NCI-H2196 (cell line): ENCODE results near the gene C2orf72.

Source experiments
- DNase-seq: peaks from one replicate; lab custom pipeline; 2025; ENCODE audit not compliant: unreplicated experiment; lab: John Stamatoyannopoulos, UW

Gene C2orf72

DNA sequence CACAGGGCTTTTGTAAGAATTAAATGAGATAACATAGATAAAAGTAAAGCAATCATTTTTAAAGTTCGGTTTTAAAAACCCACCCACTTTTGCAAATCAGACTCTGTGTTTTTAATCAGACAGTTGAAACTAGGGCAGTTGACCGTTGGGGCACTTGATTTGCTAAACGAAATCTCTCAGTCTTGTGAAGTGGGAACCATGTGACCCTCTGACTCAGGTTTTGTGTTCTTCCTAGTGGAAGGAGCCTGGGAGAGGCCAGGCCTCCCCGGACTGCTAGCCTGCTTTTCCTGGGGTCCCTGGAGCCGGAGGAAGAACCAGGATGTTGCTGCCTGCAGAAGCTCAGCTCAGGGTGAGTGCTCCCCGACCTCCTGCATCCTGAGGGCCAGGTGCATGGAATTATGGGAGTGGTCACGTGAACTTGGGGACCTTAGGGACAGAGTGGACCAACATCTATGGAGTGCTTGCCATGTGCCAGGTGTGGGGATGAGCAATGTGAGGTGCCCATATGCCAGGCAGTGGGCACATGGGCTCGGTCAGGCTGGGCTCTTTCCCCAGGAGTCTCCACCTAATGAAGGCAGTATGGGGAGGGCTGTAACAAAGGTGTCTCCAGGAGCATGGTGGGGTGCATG lies 3.9 kb downstream of the C2orf72 start:
- no peak for DNase-seq

- DNase-seq = no peak
These were observed 6.5 kb downstream of the C2orf72 start for GRCh38 chr2:231043796-231044195.

DNA sequence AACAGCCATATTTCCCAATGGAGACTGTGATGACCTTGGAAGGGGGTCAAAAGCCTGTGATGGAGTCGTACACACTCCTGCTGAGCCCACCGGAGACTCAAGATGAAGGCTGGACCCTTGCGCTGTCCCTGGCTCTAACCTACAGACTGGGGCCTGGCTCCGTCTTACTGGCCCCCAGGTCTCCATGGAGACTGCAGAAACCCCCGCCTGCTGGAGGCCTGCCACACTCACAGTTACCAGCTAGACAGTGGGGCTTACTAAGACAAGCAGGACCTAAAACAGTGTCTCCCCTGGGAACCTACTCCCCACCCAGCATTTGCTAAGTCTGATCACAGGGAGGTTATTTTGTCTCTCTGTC lies 9.6 kb downstream of the C2orf72 start:
- DNase-seq = no peak

DNA sequence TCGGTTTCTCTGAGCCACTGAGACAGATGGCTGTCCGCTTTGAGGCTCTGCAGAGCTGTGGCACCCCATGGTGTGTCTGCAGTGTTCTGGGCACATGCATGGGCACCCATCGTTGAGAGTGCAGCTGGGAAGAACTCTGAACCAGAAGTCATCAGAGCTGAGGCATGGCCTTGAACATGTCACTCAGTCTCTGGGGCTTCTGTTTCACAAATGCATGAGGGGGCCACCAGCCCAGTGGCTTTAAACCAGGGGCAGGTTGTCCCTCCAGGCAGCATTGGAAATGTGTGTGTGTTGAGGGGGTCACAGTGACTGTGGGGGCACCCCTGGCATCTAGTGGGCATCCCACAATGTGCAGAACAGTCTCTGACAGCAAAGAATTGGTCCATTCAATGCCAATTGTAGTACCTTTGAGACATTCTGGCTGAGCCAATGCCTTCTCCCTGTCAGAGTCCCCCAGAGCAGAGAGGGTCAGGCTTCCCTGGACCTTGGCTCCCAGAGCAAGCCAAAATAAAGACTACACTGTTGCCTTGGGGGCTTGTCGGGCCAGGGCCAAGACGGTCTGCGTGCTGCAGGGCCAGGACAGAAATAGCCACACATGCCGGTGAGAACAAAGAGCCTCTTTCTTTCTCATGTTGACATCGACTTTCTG lies 10.1 kb downstream of the C2orf72 start:
- DNase-seq = no peak

DNA sequence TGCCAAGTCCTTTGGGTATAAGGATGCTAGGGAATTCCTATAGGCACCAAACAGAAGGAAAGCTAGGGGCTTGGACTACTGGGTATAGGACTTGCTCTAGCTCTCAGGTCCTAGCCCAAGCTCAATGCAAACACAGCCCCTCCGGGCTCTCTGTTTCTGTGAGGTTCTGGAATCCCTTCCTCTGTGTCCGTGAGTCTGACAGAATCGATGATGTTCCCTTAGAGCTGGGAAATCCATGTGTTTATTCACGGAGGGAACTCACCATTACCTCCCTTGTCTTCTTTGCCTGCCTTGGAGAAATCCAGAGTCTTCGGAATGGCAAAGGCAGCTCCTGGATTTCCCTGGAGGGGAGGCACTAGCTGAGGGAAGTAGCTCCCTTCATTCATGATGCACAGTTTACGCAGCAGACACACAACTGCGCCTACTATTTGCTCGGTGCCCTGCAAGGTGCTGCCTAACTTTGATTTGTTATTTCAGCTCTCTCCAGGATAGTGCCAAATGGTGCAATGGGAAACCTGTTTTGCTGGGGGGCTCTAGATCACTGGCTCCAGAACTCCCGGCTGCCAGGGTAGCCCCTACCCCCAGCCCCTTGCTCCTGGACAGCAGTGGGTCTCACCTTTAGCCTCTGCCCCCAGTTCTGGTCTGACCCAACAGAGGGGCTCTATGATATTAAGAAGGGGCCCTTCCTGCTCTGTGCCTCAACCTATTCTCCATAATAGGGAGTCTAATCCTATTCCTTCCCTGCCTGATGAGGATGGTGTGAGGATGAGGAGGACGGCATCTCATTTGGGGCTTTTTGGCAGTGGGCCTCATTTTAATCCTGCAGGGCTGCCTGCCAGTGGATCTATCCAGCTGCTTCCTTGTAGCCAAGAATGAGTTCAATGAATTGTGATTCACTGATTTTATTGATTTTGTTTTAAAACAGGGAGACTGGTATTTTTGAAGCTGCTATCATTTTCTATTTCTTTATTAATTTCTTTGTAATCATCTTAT lies 10.9 kb downstream of the C2orf72 start:
- DNase-seq = no peak

GRCh38 chr2:231049286-231050017 lies 12.1 kb downstream of the C2orf72 start:
- no peak for DNase-seq

- no peak for DNase-seq
These were observed 12.9 kb downstream of the C2orf72 start for GRCh38 chr2:231050018-231050901.

DNA sequence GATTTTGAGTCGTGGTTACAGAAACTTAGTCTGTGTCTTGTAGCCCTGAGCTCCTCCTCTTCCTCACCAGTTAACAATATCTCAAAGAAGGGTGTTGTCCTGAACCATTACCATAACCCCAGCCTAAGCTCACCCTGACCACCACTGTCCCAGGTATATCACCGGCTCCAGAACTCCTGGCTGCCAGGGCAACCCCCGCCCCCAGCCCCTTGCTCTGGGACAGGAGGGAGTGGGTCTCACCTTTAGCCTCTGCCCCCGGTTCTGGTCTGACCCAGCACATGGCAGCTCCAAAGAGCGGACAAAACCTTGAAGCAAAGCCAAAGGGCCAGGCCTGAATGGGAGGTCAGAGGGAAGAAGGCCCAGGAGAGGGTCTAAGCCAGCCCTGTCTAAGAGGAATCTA lies 13.8 kb downstream of the C2orf72 start:
- DNase-seq = no peak

DNA sequence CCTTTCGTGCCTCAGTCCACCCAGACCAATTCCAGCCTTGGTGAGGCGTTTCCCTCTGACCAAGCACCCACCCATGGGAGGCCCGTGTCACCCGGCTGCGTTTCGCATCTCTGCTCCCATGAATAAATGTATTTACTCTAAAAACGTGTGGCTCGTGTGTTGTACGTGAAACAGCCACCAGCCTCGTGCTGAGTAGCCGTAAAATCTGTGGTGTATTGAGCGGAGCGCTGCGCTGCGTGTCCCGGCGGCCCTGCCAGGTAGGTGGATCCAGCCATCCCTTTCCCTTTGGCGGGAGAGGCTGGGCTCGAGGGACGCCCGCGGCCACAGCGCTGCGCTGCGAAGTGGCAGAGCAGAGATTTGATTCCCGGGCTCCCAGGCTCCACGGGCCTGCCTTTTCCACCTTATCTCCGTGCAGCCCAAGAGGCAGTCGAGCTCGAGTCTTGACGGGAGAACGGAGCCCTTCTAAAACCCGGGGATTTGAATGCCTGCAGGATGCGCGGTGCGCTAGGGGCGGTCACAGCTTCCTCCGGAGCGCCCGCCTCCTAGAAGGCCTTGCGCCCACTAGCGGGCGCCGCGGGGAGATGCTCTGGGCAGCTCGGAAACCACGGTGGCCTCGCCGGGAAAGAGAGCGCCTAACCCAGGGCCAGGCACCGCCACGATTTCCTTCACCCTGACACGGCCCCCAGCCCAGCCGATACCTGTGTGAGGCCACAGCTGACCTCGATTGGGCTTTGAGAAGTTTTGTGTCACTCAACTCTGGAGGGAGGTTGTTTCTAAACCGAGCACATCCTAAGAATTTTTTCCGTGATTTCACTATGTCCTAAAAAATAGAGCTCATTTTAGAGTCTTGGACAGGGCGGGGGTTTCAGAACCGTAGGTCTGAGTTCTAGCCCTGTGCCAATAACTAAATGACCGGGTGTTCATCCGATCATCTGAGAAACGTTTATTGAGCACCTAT lies 15.4 kb downstream of the C2orf72 start:
- DNase-seq = peak; percentile 91

DNA sequence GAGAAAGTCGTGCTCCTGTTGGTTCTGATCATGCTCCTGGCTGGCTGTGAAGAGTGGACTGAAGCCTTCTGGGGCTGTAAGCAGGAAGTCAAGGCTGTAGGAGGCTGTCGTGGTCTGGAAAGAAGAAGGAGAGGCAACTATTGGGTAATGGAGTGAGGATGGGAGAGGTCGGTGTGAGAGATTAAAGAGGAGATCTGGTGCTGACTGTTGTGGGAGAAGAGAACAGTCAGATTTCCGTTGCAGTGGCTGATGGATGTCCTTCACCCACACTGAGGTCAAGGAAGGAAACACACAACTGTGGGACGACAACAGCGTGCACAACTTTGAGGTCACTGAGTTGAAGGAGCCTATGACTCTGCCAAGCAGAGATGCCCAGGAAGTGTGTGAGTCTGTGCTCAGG lies 16.5 kb downstream of the C2orf72 start:
- DNase-seq = no peak

- DNase-seq = peak; percentile 91
These were observed 19.4 kb downstream of the C2orf72 start, which contains the start of gene PSMD1 for GRCh38 chr2:231056453-231057416. Gene PSMD1 (plus strand): TSS chr2:231056867. CDS start chr2:231057026, 159 bp downstream.

- no peak for DNase-seq
These were observed 20.3 kb downstream of the C2orf72 start for GRCh38 chr2:231057590-231057989.

- DNase-seq = no peak
These were observed 21.6 kb downstream of the C2orf72 start for GRCh38 chr2:231058761-231059550.

GRCh38 chr2:231059756-231060155 lies 22.4 kb downstream of the C2orf72 start:
- DNase-seq = no peak

GRCh38 chr2:231062776-231063175 lies 25.5 kb downstream of the C2orf72 start:
- DNase-seq = no peak

- no peak for DNase-seq
These were observed 26.0 kb downstream of the C2orf72 start for GRCh38 chr2:231063347-231063746.

DNA sequence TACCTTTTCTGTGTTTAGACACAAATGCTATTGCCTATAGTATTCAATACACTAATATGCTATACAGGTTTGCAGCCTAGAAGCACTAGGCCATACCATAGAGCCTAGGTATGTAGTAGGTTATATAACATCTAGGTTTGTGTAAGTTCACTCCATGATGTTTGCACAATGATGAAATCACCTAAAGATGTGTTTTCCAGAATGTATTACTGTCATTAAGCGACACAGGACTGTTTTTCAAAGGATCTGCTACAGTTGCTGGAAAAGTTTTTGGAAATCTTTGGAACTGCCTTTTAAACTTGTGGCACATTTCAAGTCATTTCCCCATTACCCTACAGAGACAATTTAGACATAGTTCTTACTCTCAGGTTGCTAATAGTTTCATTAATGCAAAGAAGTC lies 28.6 kb downstream of the C2orf72 start:
- no peak for DNase-seq
